Fibroblast of peridontal ligament (primary cell): ENCODE data around the gene SNED1.

ENCODE experiments used
- DNase-seq: peaks from one replicate; pipeline ENCODE4 v3.0.0-alpha.2; 2010; ENCODE audit errors: extremely low read depth

SNED1 gene

GRCh38 chr2:240960309-240960970, 38.0 kb upstream of the SNED1 start:
- peak; percentile 62 for DNase-seq

- peak; percentile 43 for DNase-seq
Observed at GRCh38 chr2:240960971-240961876, 37.2 kb upstream of the SNED1 start.

DNA sequence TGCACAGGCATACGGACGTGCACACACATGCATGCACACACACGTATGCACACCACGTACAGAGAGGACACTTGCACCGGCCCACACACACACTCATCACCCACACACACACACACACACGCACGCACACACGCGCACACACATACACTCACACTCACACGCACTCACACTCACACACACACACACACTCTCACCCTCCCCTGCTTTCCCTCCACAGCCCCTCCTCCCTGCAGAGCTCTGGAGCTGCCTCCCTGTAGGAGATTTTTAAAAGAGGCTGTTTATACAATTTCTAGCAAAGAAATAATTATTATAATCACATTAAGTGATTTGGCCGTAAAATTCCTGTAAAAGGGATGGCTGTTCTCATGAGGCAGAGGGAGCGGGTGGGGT, 36.5 kb upstream of the SNED1 start:
- no peak for DNase-seq

GRCh38 chr2:240962300-240963064, 35.9 kb upstream of the SNED1 start:
- peak; percentile 48 for DNase-seq

DNA sequence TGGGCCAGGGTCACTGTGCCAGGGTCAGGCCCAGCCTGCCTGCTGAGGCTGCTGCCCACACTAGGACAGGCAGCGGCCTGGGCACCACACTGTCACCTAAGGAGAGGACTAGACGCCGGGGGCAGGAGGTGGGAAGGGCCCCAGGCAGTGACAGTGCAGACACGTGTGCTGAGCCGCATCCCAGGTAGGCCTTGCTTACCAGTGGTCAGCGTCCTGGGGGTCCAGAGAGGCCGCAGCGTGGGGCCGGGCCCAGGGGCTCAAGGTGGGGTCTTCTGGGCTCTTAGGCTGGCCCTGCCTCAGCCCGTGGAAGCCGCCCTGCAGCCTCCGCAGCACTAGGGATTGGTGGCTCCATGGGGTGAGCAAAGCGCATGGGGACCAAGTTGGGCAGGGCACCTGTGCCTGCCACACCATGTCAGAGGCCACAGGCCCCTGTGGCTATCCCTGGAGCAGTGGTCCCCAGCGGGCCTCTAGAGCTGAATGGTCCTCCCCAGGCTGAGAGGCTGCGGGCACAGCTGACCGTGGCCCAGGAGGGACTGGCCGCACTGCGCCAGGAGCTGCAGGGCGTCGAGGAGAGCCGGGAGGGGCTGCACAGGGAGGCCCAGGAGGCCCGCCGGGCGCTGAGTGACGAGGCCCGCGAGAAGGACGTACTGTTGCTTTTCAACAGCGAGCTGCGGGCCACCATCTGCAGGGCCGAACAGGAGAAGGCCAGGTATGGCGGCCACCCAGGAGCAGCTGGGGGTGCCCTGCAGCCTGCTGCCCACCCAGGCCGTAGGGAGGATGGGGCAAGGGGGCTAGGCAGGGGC, 35.2 kb upstream of the SNED1 start:
- no peak for DNase-seq

DNA sequence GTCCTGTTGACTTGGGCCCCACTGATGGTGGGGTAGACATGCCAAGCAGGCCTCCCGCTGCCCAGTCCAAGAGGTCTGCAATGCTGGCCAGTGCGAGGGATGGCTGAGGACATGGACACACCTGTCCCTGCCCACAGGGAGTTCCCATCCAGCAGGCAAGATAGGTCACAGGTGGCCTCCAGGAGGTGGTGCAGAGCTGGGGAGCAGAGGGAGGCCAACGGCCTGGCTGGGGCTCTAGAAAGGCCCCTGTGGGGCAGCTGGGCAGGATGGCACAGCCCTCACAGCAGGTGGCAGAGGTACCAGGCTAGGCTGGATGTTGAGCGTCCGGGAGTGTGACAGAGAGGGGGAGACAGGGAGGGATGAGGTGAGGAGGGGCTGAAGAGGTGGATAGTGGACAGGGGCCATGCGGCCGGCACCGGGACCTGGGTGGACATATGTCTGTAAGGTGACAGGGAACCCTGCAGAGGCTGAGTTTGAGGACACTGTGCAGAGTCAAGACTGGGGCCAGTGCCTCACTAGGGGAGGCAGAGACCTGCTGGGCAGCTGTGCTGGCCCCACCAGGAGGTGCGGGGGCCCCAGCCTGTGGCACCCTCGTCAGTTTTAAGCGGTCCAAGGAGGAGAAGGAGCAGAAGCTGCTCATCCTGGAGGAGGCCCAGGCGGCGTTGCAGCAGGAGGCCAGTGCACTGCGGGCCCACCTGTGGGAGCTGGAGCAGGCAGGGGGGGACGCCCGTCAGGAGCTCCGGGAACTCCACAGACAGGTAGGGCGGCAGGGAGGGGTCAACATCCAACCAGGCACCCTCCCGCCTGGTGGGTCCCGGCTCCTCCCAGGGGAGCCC, 34.3 kb upstream of the SNED1 start:
- no peak for DNase-seq

- DNase-seq, result no peak
Observed at GRCh38 chr2:240964704-240965295, 33.6 kb upstream of the SNED1 start.

GRCh38 chr2:240965296-240965904, 33.0 kb upstream of the SNED1 start:
- no peak for DNase-seq

DNA sequence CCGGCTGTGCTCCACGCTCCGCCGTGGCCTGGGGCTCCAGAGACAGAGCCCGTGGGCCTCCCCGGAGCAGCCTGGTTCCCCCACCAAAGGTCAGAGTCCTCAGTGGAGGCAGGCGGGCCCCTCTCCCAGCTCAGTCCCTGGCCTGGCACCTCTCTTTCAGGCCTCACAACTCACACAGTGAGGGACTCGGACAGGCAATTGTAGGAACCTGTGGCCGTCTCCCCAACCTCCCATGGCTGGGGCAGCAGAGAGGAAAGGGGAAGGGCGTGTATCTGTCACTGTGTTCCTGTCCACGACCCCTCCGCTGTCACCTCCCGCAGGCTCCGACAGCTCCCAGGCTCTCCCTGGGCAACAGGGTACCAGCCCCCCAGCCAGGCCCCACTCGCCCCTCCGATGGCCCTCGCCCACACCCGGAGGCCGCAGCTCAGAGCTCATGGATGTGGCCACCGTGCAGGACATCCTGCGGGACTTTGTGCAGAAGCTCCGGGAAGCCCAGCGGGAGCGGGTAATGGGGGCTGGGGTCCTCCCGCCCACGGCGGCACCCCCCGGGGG, 32.4 kb upstream of the SNED1 start:
- DNase-seq, result no peak

DNA sequence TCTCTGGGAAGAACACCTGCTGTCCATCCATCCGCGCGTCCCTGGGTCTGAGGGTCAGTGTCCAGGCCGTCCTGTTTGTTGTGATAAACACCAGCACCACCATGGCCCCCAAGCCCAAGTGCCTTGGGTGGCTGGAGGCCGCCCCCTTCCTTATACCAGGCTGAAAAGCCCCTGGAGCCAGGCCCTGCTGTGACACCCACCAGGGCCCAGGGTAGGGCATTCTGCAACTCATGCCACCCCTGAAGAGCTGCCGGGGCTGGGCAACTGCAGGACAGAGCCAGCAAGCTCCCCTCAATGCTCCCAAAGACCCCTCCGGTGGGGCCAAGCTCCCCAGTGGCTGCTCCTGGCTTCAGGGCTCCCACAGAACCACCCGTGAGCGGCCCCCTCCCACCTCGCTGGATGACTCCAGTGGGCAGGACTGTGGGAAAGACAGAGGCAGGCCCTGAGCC, 31.9 kb upstream of the SNED1 start:
- DNase-seq, result no peak

DNA sequence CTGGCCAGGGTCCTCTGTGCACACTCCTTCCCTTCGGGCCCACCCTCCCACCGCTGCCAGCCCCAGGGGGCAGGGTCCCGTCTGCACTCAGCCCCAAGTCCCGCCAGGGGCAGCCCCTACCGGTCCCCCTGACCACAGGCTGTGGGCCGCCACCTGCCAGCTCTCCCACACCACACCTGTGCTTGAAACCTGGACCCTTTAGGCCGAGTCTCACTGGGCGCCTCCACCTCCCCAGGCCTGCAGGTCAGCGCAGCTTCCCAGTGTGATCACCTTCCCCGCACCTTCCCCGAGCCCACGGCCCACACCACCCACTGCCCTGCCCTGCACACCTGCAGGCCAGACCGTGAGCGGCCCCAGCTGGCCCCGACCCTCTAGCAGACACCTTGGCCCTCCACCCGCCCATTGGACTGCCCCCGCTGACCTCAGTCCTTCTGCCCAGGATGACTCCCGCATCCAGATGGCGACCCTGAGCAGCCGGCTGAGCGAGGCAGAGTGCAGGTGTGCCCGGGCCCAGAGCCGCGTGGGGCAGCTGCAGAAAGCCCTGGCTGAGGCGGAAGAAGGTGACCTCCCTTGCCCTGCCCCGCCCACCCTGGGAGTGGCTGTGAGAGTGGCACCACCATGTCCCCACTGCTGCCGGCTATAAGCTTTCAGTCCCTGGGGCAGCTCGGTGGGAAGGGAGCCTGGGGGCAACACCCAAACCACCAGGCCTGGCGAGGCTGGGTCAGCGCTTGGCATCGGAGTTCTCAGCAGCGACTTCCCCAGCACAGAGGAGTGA, 31.3 kb upstream of the SNED1 start:
- DNase-seq, result no peak

DNA sequence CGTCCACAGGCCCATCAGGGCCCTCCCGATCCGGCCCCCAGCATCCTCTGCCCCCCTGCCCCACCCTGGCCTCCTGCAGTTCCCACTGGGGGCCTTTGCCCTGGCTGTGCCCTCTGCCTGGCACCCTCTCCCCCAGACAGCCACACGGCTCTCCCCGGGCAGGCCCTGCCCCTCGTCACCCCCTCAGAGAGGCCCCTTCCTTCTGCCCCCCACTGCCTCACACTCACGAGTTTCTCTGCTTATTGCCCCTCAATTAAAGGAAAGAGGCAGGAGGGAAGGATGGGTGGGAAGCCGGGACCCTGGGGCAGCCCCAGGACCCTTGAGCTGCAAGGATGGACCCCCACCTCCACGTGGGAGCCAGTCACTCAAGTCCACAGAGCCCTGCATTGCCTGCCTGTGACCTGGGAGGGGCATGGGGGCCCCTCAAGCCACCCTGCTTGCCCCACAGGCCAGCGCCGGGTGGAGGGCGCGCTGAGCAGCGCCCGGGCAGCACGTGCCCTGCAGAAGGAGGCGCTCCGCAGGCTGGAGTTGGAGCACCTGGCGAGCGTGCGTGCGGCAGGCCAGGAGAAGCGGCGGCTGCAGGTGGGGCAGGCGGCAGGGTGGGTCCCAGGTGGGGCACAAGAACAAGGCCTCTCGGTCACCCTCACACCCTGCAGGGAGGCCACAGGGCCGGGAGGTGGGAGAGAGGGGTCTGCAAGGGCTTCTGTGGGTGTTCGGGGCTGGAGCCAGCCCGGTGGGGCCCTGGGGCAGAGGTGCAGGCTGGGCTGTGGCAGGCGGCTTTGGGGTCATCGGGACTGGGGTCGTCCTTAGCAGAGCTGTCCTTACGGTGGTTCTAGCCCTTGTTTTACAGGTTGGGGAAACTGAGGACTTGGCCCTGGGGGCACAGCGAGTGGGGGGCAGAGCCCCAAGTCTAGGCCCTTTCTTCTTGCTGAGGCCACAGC, 30.5 kb upstream of the SNED1 start:
- no peak for DNase-seq

GRCh38 chr2:240968731-240969624, 29.4 kb upstream of the SNED1 start:
- no peak for DNase-seq

GRCh38 chr2:240970104-240970503, 28.3 kb upstream of the SNED1 start:
- DNase-seq, result no peak

DNA sequence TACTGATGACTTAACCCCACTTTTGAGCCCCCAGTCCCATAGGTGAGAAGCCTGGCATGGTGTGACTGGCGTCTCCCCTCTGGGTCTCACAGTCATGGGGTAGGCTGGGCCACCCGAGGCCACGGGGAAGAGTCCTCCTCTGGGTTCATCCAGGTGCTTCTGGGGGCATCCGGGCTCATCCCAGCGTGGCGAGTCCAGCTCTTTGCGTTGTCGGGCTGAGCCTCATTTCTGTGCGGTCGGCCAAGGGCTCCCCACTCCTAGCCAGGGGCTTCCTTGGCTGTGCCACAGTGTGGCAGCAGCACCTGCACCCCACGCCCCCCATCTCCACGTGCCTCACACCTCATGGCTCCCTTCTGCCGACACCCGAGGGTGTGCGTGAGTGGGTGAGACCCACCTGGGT, 27.6 kb upstream of the SNED1 start:
- DNase-seq, result no peak

- DNase-seq, result no peak
Observed at GRCh38 chr2:240972201-240972600, 26.2 kb upstream of the SNED1 start.
